RWPE2 (cell line): Measurements from ENCODE around the gene ATAD3B.

Source experiments
- ATAC-seq: fragments of 200-7000 bp; cut with Tn5 transposase; 3 replicates; pipeline ENCODE4 v1.9.1; 2021; ENCODE audit warnings: low read depth
- DNase-seq: peaks from one replicate; pipeline ENCODE4 v3.0.0-alpha.2; 2020; ENCODE audit warnings: low spot score
- H3K27ac ChIP-seq: fragments of 450-650 bp; 2 replicates; pipeline ENCODE4 v1.5.1; 2017; ENCODE audit warnings: mild to moderate bottlenecking; ENCODE audit not compliant: poor library complexity, severe bottlenecking
- H3K27me3 ChIP-seq: fragments of 250-450 bp; sonication (Bioruptor Pico); 2 replicates; pipeline ENCODE4 v1.5.1; 2021; ENCODE audit warnings: mild to moderate bottlenecking, moderate library complexity; ENCODE audit not compliant: insufficient read depth, poor library complexity, severe bottlenecking
- H3K36me3 ChIP-seq: fragments of 250-450 bp; sonication (Bioruptor Pico); 2 replicates; pipeline ENCODE4 v1.5.1; 2020; ENCODE audit warnings: low read depth, mild to moderate bottlenecking, moderate library complexity
- H3K4me1 ChIP-seq: fragments of 250-450 bp; sonication (Bioruptor Pico); 2 replicates; pipeline ENCODE4 v1.5.1; 2021; ENCODE audit warnings: mild to moderate bottlenecking, moderate library complexity; ENCODE audit not compliant: insufficient read depth, poor library complexity, severe bottlenecking
- H3K4me3 ChIP-seq: fragments of 250-450 bp; sonication (Bioruptor Pico); 2 replicates; pipeline ENCODE4 v1.5.1; 2021; ENCODE audit warnings: mild to moderate bottlenecking, moderate library complexity; ENCODE audit not compliant: severe bottlenecking
- H3K9me3 ChIP-seq: fragments of 250-450 bp; sonication (Bioruptor Pico); 2 replicates; pipeline ENCODE4 v1.5.1; 2021; ENCODE audit warnings: mild to moderate bottlenecking, moderate library complexity; ENCODE audit not compliant: severe bottlenecking
- CTCF ChIP-seq: fragments of 450-650 bp; IDR thresholded peaks from one replicate; pipeline ENCODE4 v1.5.1; 2017; ENCODE audit warnings: mild to moderate bottlenecking, moderate library complexity; ENCODE audit not compliant: poor library complexity, severe bottlenecking

ATAD3B gene

GRCh38 chr1:1438531-1439381 lies 32.8 kb upstream of the ATAD3B start:
- no peak overlapping the region for H3K4me3 ChIP-seq
- no peaks in the 10 kb centered on the region for H3K27me3 ChIP-seq
- H3K9me3 ChIP-seq: no peaks in the 10 kb centered on the region
- H3K27ac ChIP-seq: no peak overlapping the region
- ATAC-seq (no peak), DNase-seq (peak; percentile 64)
- H3K4me1 ChIP-seq: peaks cover under 1% of the 10 kb centered on the region
- no peaks in the 10 kb centered on the region for H3K36me3 ChIP-seq
- TF ChIP-seq CTCF: no peak

- ATAC-seq (no peak), DNase-seq (peak; percentile 59)
- Histone ChIP-seq H3K9me3 (no peaks in the 10 kb centered on the region), H3K27ac (no peak overlapping the region), H3K4me1 (no peaks in the 10 kb centered on the region), H3K27me3 (no peaks in the 10 kb centered on the region), H3K4me3 (no peak overlapping the region), H3K36me3 (no peaks in the 10 kb centered on the region)
- no peak for TF ChIP-seq CTCF
Observed at GRCh38 chr1:1439546-1440261, 31.9 kb upstream of the ATAD3B start.

- Histone ChIP-seq H3K4me3 (no peak overlapping the region), H3K27ac (no peak overlapping the region), H3K27me3 (no peaks in the 10 kb centered on the region), H3K36me3 (no peaks in the 10 kb centered on the region), H3K9me3 (no peaks in the 10 kb centered on the region), H3K4me1 (no peaks in the 10 kb centered on the region)
- ATAC-seq (no peak), DNase-seq (peak; percentile 65)
- TF ChIP-seq CTCF: no peak
Observed at GRCh38 chr1:1440262-1441001, 31.1 kb upstream of the ATAD3B start.

- Histone ChIP-seq H3K27ac (no peak overlapping the region), H3K4me3 (no peak overlapping the region), H3K27me3 (no peaks in the 10 kb centered on the region), H3K36me3 (no peaks in the 10 kb centered on the region), H3K4me1 (no peaks in the 10 kb centered on the region), H3K9me3 (no peaks in the 10 kb centered on the region)
- DNase-seq (peak; percentile 63), ATAC-seq (peak; percentile 67)
- TF ChIP-seq CTCF: peak; percentile 91
Observed at GRCh38 chr1:1441002-1441888, 30.3 kb upstream of the ATAD3B start.
